Measurements from ENCODE around the gene BCL2L15.

DNA sequence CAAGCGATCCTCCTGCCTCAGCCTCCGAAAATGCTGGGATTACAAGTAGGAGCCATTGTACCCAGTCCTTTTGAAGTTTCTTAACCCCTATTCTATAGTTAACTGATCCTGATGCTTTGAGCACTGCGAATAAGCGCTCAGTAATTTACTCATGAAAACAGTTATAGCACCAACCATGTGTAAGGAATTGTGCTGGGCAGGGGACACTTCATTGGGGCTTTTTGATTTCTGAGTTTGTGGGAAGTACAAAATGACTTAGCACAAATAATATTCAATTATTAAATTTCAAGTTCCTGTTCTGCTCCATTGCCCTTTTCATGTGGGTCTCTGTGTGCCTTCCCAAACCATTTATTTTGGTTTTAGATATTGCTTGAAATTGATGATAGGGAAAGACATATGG is 35.6 kb upstream of the BCL2L15 start:
- TF ChIP-seq, protein P1, sequence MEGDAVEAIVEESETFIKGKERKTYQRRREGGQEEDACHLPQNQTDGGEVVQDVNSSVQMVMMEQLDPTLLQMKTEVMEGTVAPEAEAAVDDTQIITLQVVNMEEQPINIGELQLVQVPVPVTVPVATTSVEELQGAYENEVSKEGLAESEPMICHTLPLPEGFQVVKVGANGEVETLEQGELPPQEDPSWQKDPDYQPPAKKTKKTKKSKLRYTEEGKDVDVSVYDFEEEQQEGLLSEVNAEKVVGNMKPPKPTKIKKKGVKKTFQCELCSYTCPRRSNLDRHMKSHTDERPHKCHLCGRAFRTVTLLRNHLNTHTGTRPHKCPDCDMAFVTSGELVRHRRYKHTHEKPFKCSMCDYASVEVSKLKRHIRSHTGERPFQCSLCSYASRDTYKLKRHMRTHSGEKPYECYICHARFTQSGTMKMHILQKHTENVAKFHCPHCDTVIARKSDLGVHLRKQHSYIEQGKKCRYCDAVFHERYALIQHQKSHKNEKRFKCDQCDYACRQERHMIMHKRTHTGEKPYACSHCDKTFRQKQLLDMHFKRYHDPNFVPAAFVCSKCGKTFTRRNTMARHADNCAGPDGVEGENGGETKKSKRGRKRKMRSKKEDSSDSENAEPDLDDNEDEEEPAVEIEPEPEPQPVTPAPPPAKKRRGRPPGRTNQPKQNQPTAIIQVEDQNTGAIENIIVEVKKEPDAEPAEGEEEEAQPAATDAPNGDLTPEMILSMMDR (IDR thresholded peaks at IDR 0.05) = no peak
- TF ChIP-seq EZH2 (IDR thresholded peaks at IDR 0.05) (no peak), EZH2phosphoT487 (IDR thresholded peaks at IDR 0.05) (no peak)
